Measurements from ENCODE around the gene RAB37. TPM values are rescaled to one million over a fixed set of nuclear protein-coding genes. Genes with fewer than 3 reads are reported as not detected.

The RAB37 gene
- total and polyA plus RNA-seq, 2 of the 13 experiments (the other 11 are each of a cell fraction or from before 2014, with no cell fraction given) = 0.91 to 3.7 TPM

- WGBS (ENCODE audit: low lambda C conversion rate) = under 1% methylated on average over 16 of the region's 34 CpGs
- DNase-seq (ENCODE audit: low spot score) (no peak), FAIRE-seq (no peak), ATAC-seq (no peak)
- H3K27ac ChIP-seq (ENCODE audit: extremely low read length, insufficient read depth, low read length) = no peak overlapping the region
- H4K20me1 ChIP-seq (ENCODE audit: insufficient read depth, low read length) = peaks cover 8% of the 10 kb centered on the region
- POLR2A ChIA-PET = interaction anchor here (1.2 to 21.5 kb wide), 3 partner anchors 11 to 91 kb away, joined by 3 to 1459 read pairs (median 74); partner anchors contain the start of genes NAT9 and RAB37
- H3K4me1 ChIP-seq (ENCODE audit: insufficient read depth, low read length) = peaks cover 64% of the 10 kb centered on the region
- peak overlapping the region; percentile 44 to 99 (median 62); a peak in 5 of 6 replicates for H3K4me3 ChIP-seq (replicated peaks in 1 of 3; ENCODE audit: insufficient read depth in 1 of 3, low read depth in 2 of 3, low read length in 3 of 3)
- peaks cover 0 to 8% of the 10 kb centered on the region in 2 experiments; a peak in 2 of 5 replicates for H3K36me3 ChIP-seq (replicated peaks in 1 of 2; ENCODE audit: control insufficient read depth in 1 of 2, insufficient read depth in 2 of 2, low read length in 2 of 2)
- intact Hi-C loops (cut with micrococcal nuclease; ENCODE audit: unreplicated experiment) (no loop called here), in situ Hi-C loops (cut with HindIII; ENCODE audit: extremely low pct_ligation_motif_present, low pct_unique_long_range_greater_than_20kb) (loop anchor here (5.0 kb wide), 1 partner anchor 34 kb away; no protein-coding TSS in a partner anchor)
- H2AFZ ChIP-seq (ENCODE audit: low read length) = no peak overlapping the region
- peaks cover 0 to 3% of the 10 kb centered on the region in 2 experiments; a peak in 1 of 5 replicates for H3K27me3 ChIP-seq (ENCODE audit: control insufficient read depth in 1 of 2, insufficient read depth in 2 of 2, low read length in 2 of 2)
- peak overlapping the region; percentile 87 for H3K4me2 ChIP-seq (ENCODE audit: low read depth, low read length)
- peaks cover 48% of the 10 kb centered on the region for H3K79me2 ChIP-seq (ENCODE audit: insufficient read depth, low read length)
- BruUV-seq (replicated peaks) = no TSS peak
- no peaks in the 10 kb centered on the region for H3K9me3 ChIP-seq (ENCODE audit: low read length)
- peak overlapping the region; percentile 60 for H3K9ac ChIP-seq (ENCODE audit: insufficient read depth, low read depth, low read length)
- CTCF ChIA-PET (ENCODE audit: low intra/inter-chr PET ratio, low total read pairs) = interaction anchor here (1.0 to 9.0 kb wide), 5 partner anchors 10 to 43 kb away, joined by 3 to 219 read pairs (median 4); partner anchors contain the start of gene NAT9
- TF ChIP-seq ZNF839 (CRISPR knock-in tag; IDR thresholded peaks at IDR 0.05; ENCODE audit: borderline replicate concordance) (no peak), ZNF326 (CRISPR knock-in tag; IDR thresholded peaks at IDR 0.05; ENCODE audit: borderline replicate concordance) (no peak), HNRNPUL1 (IDR thresholded peaks at IDR 0.05; ENCODE audit: low read depth, low read length) (no peak), ZNF609 (CRISPR knock-in tag; IDR thresholded peaks at IDR 0.05; ENCODE audit: borderline replicate concordance) (0 out of 2 replicates have a peak, but pooled peaks have one; percentile 6), ZNF546 (CRISPR knock-in tag; conservative IDR thresholded peaks at IDR 0.05) (no peak), LCORL (IDR thresholded peaks at IDR 0.05) (no peak), LCORL (CRISPR knock-in tag; IDR thresholded peaks at IDR 0.05) (0 out of 2 replicates have a peak, but pooled peaks have one; percentile 59), BRD4 (CRISPR knock-in tag; IDR thresholded peaks at IDR 0.05) (no peak), MTF2 (CRISPR knock-in tag; IDR thresholded peaks at IDR 0.05; ENCODE audit: borderline replicate concordance) (0 out of 2 replicates have a peak, but pooled peaks have one; percentile 53), ZNF605 (CRISPR knock-in tag; IDR thresholded peaks at IDR 0.05) (no peak), SNAPC2 (CRISPR knock-in tag; IDR thresholded peaks at IDR 0.05) (0 out of 2 replicates have a peak, but pooled peaks have one; percentile 21), ZNF431 (CRISPR knock-in tag; IDR thresholded peaks at IDR 0.05; ENCODE audit: borderline replicate concordance, low read depth) (peak; percentile 25; the same call in 1 of the 2 replicates), SMYD3 (CRISPR knock-in tag; IDR thresholded peaks at IDR 0.05) (0 out of 2 replicates have a peak, but pooled peaks have one; percentile 20), ZNF382 (CRISPR knock-in tag; IDR thresholded peaks at IDR 0.05; ENCODE audit: borderline replicate concordance) (no peak), ETV5 (CRISPR knock-in tag; IDR thresholded peaks at IDR 0.05; ENCODE audit: borderline replicate concordance) (peak; percentile 18; the same call in 1 of the 2 replicates), ZBTB42 (CRISPR knock-in tag; IDR thresholded peaks at IDR 0.05) (no peak), FOXC1 (CRISPR knock-in tag; IDR thresholded peaks at IDR 0.05; ENCODE audit: borderline replicate concordance) (0 out of 2 replicates have a peak, but pooled peaks have one; percentile 17), MYNN (CRISPR knock-in tag; IDR thresholded peaks at IDR 0.05; ENCODE audit: low read depth) (no peak; the same call in 1 of the 2 replicates), PHF20 (CRISPR knock-in tag; IDR thresholded peaks at IDR 0.05) (peak; percentile 22; the same call in 1 of the 2 replicates), ZNF501 (CRISPR knock-in tag; IDR thresholded peaks at IDR 0.05) (0 out of 2 replicates have a peak, but pooled peaks have one; percentile 15), ZNF619 (CRISPR knock-in tag; IDR thresholded peaks at IDR 0.05) (no peak), ELF3 (CRISPR knock-in tag; IDR thresholded peaks at IDR 0.05) (peak; percentile 45; the same call in 1 of the 2 replicates), MAFG (CRISPR knock-in tag; IDR thresholded peaks at IDR 0.05) (no peak)
These were observed 11.1 kb downstream of the RAB37 start for GRCh38 chr17:74748279-74748528.

All from HepG2 (cell line).